Measurements from ENCODE around the gene AOPEP. TPM values are rescaled to one million over a fixed set of nuclear protein-coding genes. Genes with fewer than 3 reads are reported as not detected.

The AOPEP gene
- total RNA-seq, 5 donors from 2014 or later (not counting 1 experiment from before 2014, with no cell fraction given): 10.4 to 14.8 (median 11.3) TPM

GRCh38 chr9:95075700-95076099 lies 349.2 kb downstream of the AOPEP start:
- Mint-ChIP-seq H3K4me1 (no peaks in the 10 kb centered on the region), H3K27me3 (no peaks in the 10 kb centered on the region), H3K36me3 (peaks cover 8% of the 10 kb centered on the region), H3K4me3 (no peak overlapping the region), H3K9me3 (no peaks in the 10 kb centered on the region), H3K27ac (no peak overlapping the region)
- ATAC-seq (replicated peaks in 1 of 4): no peak
- WGBS (ENCODE audit: insufficient coverage): 100% methylated on average over 5 of the region's 7 CpGs
- no peak for DNase-seq
- Histone ChIP-seq H3K4me1 (ENCODE audit: control insufficient read depth in 1 of 2, extremely low read depth in 1 of 2, insufficient read depth in 2 of 2, low read length in 2 of 2) (no peaks in the 10 kb centered on the region), H3K36me3 (ENCODE audit: control insufficient read depth in 2 of 2, extremely low read depth in 1 of 2, insufficient read depth in 1 of 2, low read length in 1 of 2) (no peaks in the 10 kb centered on the region), H3K4me3 (ENCODE audit: control insufficient read depth in 1 of 2, extremely low read depth in 1 of 2, low read length in 1 of 2) (no peak overlapping the region), H3K27me3 (replicated peaks in 1 of 2; ENCODE audit: control insufficient read depth in 2 of 2, extremely low read depth in 1 of 2, insufficient read depth in 2 of 2, low read length in 1 of 2) (no peaks in the 10 kb centered on the region), H3K27ac (ENCODE audit: low read length) (no peak overlapping the region), H3K9me3 (no peaks in the 10 kb centered on the region)
- ChIA-PET CTCF (interaction anchor here in 1 of 2 donors (0.7 kb wide), 1 partner anchor 395 kb away, joined by 3 read pairs; no protein-coding TSS in a partner anchor), POLR2A (interaction anchor here in 1 of 2 donors (0.6 kb wide), 1 partner anchor 93 kb away, joined by 12 read pairs; no protein-coding TSS in a partner anchor)

GRCh38 chr9:95076696-95077052 lies 350.2 kb downstream of the AOPEP start:
- Mint-ChIP-seq H3K4me3 (no peak overlapping the region), H3K36me3 (peaks cover 8% of the 10 kb centered on the region), H3K9me3 (no peaks in the 10 kb centered on the region), H3K4me1 (no peaks in the 10 kb centered on the region), H3K27me3 (no peaks in the 10 kb centered on the region), H3K27ac (no peak overlapping the region)
- ChIA-PET CTCF (no interaction called here), POLR2A (no interaction called here)
- no peak overlapping the region for H3K27ac ChIP-seq (ENCODE audit: low read length)
- no peaks in the 10 kb centered on the region for H3K9me3 ChIP-seq
- H3K36me3 ChIP-seq (ENCODE audit: control insufficient read depth in 2 of 2, extremely low read depth in 1 of 2, insufficient read depth in 1 of 2, low read length in 1 of 2): peaks cover 0 to 4% of the 10 kb centered on the region in 2 donors
- DNase-seq (no peak), ATAC-seq (replicated peaks in 1 of 4) (no peak)
- H3K27me3 ChIP-seq (replicated peaks in 1 of 2; ENCODE audit: control insufficient read depth in 2 of 2, extremely low read depth in 1 of 2, insufficient read depth in 2 of 2, low read length in 1 of 2): no peaks in the 10 kb centered on the region
- no peak overlapping the region for H3K4me3 ChIP-seq (ENCODE audit: control insufficient read depth in 1 of 2, extremely low read depth in 1 of 2, low read length in 1 of 2)
- no CpG with 5 or more reads among the region's 1 CpG for WGBS (ENCODE audit: insufficient coverage)
- H3K4me1 ChIP-seq (ENCODE audit: control insufficient read depth in 1 of 2, extremely low read depth in 1 of 2, insufficient read depth in 2 of 2, low read length in 2 of 2): no peaks in the 10 kb centered on the region

GRCh38 chr9:95077053-95077765 lies 350.7 kb downstream of the AOPEP start:
- no peak overlapping the region for H3K4me3 ChIP-seq (ENCODE audit: control insufficient read depth in 1 of 2, extremely low read depth in 1 of 2, low read length in 1 of 2)
- no peak overlapping the region for H3K27ac Mint-ChIP-seq
- no peak overlapping the region for H3K27ac ChIP-seq (ENCODE audit: low read length)

GRCh38 chr9:95077766-95078370 lies 351.4 kb downstream of the AOPEP start:
- Mint-ChIP-seq H3K4me1 (no peaks in the 10 kb centered on the region), H3K36me3 (peaks cover 17% of the 10 kb centered on the region), H3K27ac (no peak overlapping the region), H3K9me3 (no peaks in the 10 kb centered on the region), H3K4me3 (no peak overlapping the region), H3K27me3 (no peaks in the 10 kb centered on the region)
- Histone ChIP-seq H3K4me3 (ENCODE audit: control insufficient read depth in 1 of 2, extremely low read depth in 1 of 2, low read length in 1 of 2) (no peak overlapping the region), H3K36me3 (ENCODE audit: control insufficient read depth in 2 of 2, extremely low read depth in 1 of 2, insufficient read depth in 1 of 2, low read length in 1 of 2) (peaks cover 0 to 4% of the 10 kb centered on the region in 2 donors), H3K27me3 (replicated peaks in 1 of 2; ENCODE audit: control insufficient read depth in 2 of 2, extremely low read depth in 1 of 2, insufficient read depth in 2 of 2, low read length in 1 of 2) (no peaks in the 10 kb centered on the region), H3K27ac (ENCODE audit: low read length) (no peak overlapping the region), H3K9me3 (no peaks in the 10 kb centered on the region), H3K4me1 (ENCODE audit: control insufficient read depth in 1 of 2, extremely low read depth in 1 of 2, insufficient read depth in 2 of 2, low read length in 2 of 2) (no peaks in the 10 kb centered on the region)
- CTCF ChIA-PET: interaction anchor here in 1 of 2 donors (0.5 kb wide), 1 partner anchor 1916 kb away, joined by 3 read pairs; no protein-coding TSS in a partner anchor
- ATAC-seq (replicated peaks in 1 of 4): no peak
- 93% methylated on average over 9 of the region's 17 CpGs for WGBS (ENCODE audit: insufficient coverage)
- peak in 1 of 35 experiments; percentile 18 for DNase-seq
- POLR2A ChIA-PET: interaction anchor here in 1 of 2 donors (0.7 kb wide), 1 partner anchor 74 kb away, joined by 5 read pairs; no protein-coding TSS in a partner anchor

More at GRCh38 chr9:95077053-95077765, 350.7 kb downstream of the AOPEP start:
- Histone ChIP-seq H3K27me3 (replicated peaks in 1 of 2; ENCODE audit: control insufficient read depth in 2 of 2, extremely low read depth in 1 of 2, insufficient read depth in 2 of 2, low read length in 1 of 2) (no peaks in the 10 kb centered on the region), H3K4me1 (ENCODE audit: control insufficient read depth in 1 of 2, extremely low read depth in 1 of 2, insufficient read depth in 2 of 2, low read length in 2 of 2) (no peaks in the 10 kb centered on the region), H3K9me3 (no peaks in the 10 kb centered on the region), H3K36me3 (ENCODE audit: control insufficient read depth in 2 of 2, extremely low read depth in 1 of 2, insufficient read depth in 1 of 2, low read length in 1 of 2) (peaks cover 0 to 4% of the 10 kb centered on the region in 2 donors)
- Mint-ChIP-seq H3K9me3 (no peaks in the 10 kb centered on the region), H3K4me1 (no peaks in the 10 kb centered on the region), H3K4me3 (no peak overlapping the region), H3K27me3 (no peaks in the 10 kb centered on the region), H3K36me3 (peaks cover 10% of the 10 kb centered on the region)
- CTCF ChIA-PET: interaction anchor here in 1 of 2 donors (0.5 kb wide), 1 partner anchor 1915 kb away, joined by 3 read pairs; no protein-coding TSS in a partner anchor
- 96% methylated on average over 16 of the region's 18 CpGs for whole genome bisulfite sequencing (ENCODE audit: insufficient coverage)
- ATAC-seq (replicated peaks in 1 of 4) (no peak), DNase-seq (no peak)
- POLR2A ChIA-PET: interaction anchor here in 1 of 2 donors (0.7 kb wide), 1 partner anchor 75 kb away, joined by 5 read pairs; no protein-coding TSS in a partner anchor

GRCh38 chr9:95078511-95078910 lies 352.0 kb downstream of the AOPEP start:
- POLR2A ChIA-PET: no interaction called here
- WGBS (ENCODE audit: insufficient coverage): 95% methylated on average over 12 of the region's 12 CpGs
- H3K9me3 Mint-ChIP-seq: no peaks in the 10 kb centered on the region
- Histone ChIP-seq H3K4me1 (ENCODE audit: control insufficient read depth in 1 of 2, extremely low read depth in 1 of 2, insufficient read depth in 2 of 2, low read length in 2 of 2) (no peaks in the 10 kb centered on the region), H3K36me3 (ENCODE audit: control insufficient read depth in 2 of 2, extremely low read depth in 1 of 2, insufficient read depth in 1 of 2, low read length in 1 of 2) (peaks cover 0 to 4% of the 10 kb centered on the region in 2 donors), H3K27ac (ENCODE audit: low read length) (no peak overlapping the region), H3K27me3 (replicated peaks in 1 of 2; ENCODE audit: control insufficient read depth in 2 of 2, extremely low read depth in 1 of 2, insufficient read depth in 2 of 2, low read length in 1 of 2) (no peaks in the 10 kb centered on the region), H3K4me3 (ENCODE audit: control insufficient read depth in 1 of 2, extremely low read depth in 1 of 2, low read length in 1 of 2) (no peak overlapping the region), H3K9me3 (no peaks in the 10 kb centered on the region)
- H3K4me1 Mint-ChIP-seq: no peaks in the 10 kb centered on the region
- H3K36me3 Mint-ChIP-seq: peaks cover 22% of the 10 kb centered on the region
- DNase-seq (peak in 1 of 35 experiments; percentile 10), ATAC-seq (replicated peaks in 1 of 4) (no peak)
- no peak overlapping the region for H3K4me3 Mint-ChIP-seq
- no peaks in the 10 kb centered on the region for H3K27me3 Mint-ChIP-seq
- no peak overlapping the region for H3K27ac Mint-ChIP-seq
- CTCF ChIA-PET: no interaction called here

GRCh38 chr9:95078939-95079338 lies 352.4 kb downstream of the AOPEP start:
- H3K4me3 Mint-ChIP-seq: no peak overlapping the region
- Histone ChIP-seq H3K9me3 (no peaks in the 10 kb centered on the region), H3K36me3 (ENCODE audit: control insufficient read depth in 2 of 2, extremely low read depth in 1 of 2, insufficient read depth in 1 of 2, low read length in 1 of 2) (peaks cover 0 to 4% of the 10 kb centered on the region in 2 donors), H3K27ac (ENCODE audit: low read length) (no peak overlapping the region), H3K27me3 (replicated peaks in 1 of 2; ENCODE audit: control insufficient read depth in 2 of 2, extremely low read depth in 1 of 2, insufficient read depth in 2 of 2, low read length in 1 of 2) (no peaks in the 10 kb centered on the region), H3K4me3 (ENCODE audit: control insufficient read depth in 1 of 2, extremely low read depth in 1 of 2, low read length in 1 of 2) (no peak overlapping the region), H3K4me1 (ENCODE audit: control insufficient read depth in 1 of 2, extremely low read depth in 1 of 2, insufficient read depth in 2 of 2, low read length in 2 of 2) (no peaks in the 10 kb centered on the region)
- ChIA-PET CTCF (no interaction called here), POLR2A (no interaction called here)
- H3K27me3 Mint-ChIP-seq: no peaks in the 10 kb centered on the region
- WGBS (ENCODE audit: insufficient coverage): no CpG with 5 or more reads among the region's 6 CpGs
- peaks cover 22% of the 10 kb centered on the region for H3K36me3 Mint-ChIP-seq
- ATAC-seq (replicated peaks in 1 of 4): no peak
- H3K9me3 Mint-ChIP-seq: no peaks in the 10 kb centered on the region
- no peak overlapping the region for H3K27ac Mint-ChIP-seq
- peak in 1 of 35 experiments; percentile 10 for DNase-seq
- no peaks in the 10 kb centered on the region for H3K4me1 Mint-ChIP-seq

Measured in T-cell (primary cell).